ENCODE data around the gene POM121.
"Not testable (repeated sequence)": the region's sequence is repeated elsewhere in the genome, so short reads cannot be mapped to it uniquely, and the experiment has no call there.

DNA sequence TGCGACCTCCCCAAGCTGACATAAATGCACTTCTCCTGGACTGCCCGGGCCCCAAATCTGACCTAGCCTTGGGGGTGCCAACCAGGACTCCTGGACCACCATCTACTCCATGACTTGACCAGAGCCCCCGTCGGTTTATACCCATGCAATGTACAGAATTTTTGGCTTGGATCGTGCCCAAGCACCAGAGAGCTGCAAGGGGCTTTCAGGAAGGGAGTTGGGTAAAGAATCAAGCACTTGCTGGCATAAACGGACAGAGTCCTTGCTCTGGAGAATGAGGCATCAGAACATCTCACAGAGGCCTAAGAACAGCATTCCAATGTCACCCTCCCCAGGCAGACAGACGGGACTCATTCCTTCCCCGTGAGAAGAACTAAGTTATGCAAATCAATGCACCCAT is 38.2 kb downstream of the POM121 start:
- TF ChIP-seq ARNT (IDR thresholded peaks at IDR 0.05); SUZ12 (IDR thresholded peaks at IDR 0.05); FOXK2 (IDR thresholded peaks at IDR 0.05); HDGF (IDR thresholded peaks at IDR 0.05; ENCODE audit: borderline replicate concordance); BHLHE40 (IDR thresholded peaks at IDR 0.05; ENCODE audit: borderline replicate concordance); SP1 (IDR thresholded peaks at IDR 0.05); LEF1 (IDR thresholded peaks at IDR 0.05; ENCODE audit: borderline replicate concordance); NFRKB (IDR thresholded peaks at IDR 0.05); ELF4 (IDR thresholded peaks at IDR 0.05); FOXA1 (IDR thresholded peaks at IDR 0.05); FOXM1 (IDR thresholded peaks at IDR 0.05; ENCODE audit: borderline replicate concordance); TARDBP (IDR thresholded peaks at IDR 0.05): not testable (repeated sequence)
